ENCODE results near the gene CXorf58.

DNA sequence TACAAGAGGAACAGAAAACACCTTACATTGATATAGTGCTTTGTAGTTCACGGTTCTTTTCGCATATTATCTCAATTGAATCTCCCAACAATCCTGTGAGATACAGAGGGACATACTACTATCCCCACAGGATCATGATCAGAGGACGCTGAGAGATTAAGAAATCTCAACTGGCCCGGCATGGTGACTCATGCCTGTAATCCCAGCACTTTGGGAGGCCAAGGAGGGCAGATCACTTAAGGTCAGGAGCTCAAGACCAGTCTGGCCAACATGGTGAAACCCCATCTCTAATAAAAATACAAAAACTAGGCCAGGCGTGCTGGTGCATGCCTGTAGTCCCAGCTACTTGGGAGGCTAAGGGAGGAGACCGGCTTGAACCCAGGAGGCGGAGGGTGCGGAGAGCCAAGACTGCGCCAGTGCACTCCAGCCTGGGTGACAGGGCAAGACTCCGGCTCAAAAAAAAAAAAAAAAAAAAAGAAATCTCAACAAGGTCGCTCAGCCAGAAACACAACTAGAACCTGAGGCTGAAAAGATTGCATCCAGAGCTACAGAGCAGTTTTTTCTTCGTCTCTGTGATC lies 7.5 kb upstream of the CXorf58 start:
- TF ChIP-seq, protein P1, sequence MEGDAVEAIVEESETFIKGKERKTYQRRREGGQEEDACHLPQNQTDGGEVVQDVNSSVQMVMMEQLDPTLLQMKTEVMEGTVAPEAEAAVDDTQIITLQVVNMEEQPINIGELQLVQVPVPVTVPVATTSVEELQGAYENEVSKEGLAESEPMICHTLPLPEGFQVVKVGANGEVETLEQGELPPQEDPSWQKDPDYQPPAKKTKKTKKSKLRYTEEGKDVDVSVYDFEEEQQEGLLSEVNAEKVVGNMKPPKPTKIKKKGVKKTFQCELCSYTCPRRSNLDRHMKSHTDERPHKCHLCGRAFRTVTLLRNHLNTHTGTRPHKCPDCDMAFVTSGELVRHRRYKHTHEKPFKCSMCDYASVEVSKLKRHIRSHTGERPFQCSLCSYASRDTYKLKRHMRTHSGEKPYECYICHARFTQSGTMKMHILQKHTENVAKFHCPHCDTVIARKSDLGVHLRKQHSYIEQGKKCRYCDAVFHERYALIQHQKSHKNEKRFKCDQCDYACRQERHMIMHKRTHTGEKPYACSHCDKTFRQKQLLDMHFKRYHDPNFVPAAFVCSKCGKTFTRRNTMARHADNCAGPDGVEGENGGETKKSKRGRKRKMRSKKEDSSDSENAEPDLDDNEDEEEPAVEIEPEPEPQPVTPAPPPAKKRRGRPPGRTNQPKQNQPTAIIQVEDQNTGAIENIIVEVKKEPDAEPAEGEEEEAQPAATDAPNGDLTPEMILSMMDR (IDR thresholded peaks at IDR 0.05 in 2 of 3, conservative IDR thresholded peaks at IDR 0.05 in 1 of 3; ENCODE audit: insufficient read depth in 2 of 3, low read depth in 1 of 3, low read length in 3 of 3): no peak
- TF ChIP-seq, protein P2, sequence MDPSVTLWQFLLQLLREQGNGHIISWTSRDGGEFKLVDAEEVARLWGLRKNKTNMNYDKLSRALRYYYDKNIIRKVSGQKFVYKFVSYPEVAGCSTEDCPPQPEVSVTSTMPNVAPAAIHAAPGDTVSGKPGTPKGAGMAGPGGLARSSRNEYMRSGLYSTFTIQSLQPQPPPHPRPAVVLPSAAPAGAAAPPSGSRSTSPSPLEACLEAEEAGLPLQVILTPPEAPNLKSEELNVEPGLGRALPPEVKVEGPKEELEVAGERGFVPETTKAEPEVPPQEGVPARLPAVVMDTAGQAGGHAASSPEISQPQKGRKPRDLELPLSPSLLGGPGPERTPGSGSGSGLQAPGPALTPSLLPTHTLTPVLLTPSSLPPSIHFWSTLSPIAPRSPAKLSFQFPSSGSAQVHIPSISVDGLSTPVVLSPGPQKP (CRISPR knock-in tag; IDR thresholded peaks at IDR 0.05): no peak
- no peak for TF ChIP-seq POLR2AphosphoS5 (IDR thresholded peaks at IDR 0.05; ENCODE audit: control insufficient read depth, insufficient read depth, low read depth, low read length)
- TF ChIP-seq, protein P3, sequence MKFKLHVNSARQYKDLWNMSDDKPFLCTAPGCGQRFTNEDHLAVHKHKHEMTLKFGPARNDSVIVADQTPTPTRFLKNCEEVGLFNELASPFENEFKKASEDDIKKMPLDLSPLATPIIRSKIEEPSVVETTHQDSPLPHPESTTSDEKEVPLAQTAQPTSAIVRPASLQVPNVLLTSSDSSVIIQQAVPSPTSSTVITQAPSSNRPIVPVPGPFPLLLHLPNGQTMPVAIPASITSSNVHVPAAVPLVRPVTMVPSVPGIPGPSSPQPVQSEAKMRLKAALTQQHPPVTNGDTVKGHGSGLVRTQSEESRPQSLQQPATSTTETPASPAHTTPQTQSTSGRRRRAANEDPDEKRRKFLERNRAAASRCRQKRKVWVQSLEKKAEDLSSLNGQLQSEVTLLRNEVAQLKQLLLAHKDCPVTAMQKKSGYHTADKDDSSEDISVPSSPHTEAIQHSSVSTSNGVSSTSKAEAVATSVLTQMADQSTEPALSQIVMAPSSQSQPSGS (CRISPR knock-in tag; IDR thresholded peaks at IDR 0.05): no peak
- no peak for TF ChIP-seq CREB1 (IDR thresholded peaks at IDR 0.05)
- no peak for TF ChIP-seq CREB1 (CRISPR knock-in tag; IDR thresholded peaks at IDR 0.05)
- TF ChIP-seq TAF9B (IDR thresholded peaks at IDR 0.05; ENCODE audit: partially characterized antibody): no peak
- TF ChIP-seq TBL1XR1 (IDR thresholded peaks at IDR 0.05; ENCODE audit: low read length in 2 of 2): no peak
- TF ChIP-seq, protein P4, sequence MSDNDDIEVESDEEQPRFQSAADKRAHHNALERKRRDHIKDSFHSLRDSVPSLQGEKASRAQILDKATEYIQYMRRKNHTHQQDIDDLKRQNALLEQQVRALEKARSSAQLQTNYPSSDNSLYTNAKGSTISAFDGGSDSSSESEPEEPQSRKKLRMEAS (CRISPR knock-in tag; IDR thresholded peaks at IDR 0.05): no peak
- no peak for TF ChIP-seq ZNF24 (IDR thresholded peaks at IDR 0.05)
- no peak for TF ChIP-seq MTA3 (IDR thresholded peaks at IDR 0.05; ENCODE audit: borderline replicate concordance)
